ENCODE results near the gene CCDC171.

Gene CCDC171

DNA sequence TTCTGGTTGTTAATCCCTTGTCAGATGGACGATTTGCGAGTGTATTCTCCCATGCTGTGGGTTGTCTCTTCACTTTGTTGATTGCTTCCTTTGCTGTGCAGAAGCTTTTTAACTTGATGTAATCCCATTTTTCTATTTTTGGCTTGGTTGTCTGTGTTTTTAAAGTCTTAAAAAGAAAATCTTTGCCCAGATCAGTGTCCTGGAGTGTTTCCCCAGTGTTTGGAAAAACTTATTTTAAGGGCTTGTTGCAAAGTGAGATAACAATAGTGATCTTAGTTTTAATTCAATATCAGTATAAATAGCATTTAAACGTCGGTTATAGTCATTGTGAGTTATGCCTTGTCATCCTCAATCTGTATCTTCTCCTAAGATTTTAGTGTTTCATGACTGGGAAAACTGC is 329.5 kb downstream of the CCDC171 start:
- DNase-seq (ENCODE audit: low read depth in 2 of 2) = no peak

DNA sequence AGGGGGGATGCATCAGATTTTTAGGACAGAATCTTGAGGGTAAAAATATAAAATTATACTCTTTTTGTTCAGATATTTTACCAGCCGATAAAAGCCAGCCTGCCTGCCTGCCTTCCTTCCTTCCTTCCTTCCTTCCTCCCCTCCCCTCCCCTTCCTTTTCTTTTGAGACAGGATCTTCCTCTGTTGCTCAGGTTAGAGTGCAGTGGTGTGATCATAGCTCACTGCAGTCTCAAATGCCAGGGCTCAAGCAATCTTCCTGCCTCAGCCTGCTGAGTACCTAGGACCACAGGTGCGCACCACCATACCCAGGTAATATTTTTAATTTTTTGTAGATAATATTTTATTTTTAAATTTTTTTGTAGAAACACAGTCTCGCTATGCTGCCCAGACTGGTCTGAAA is 330.0 kb downstream of the CCDC171 start:
- no peak for DNase-seq (ENCODE audit: low read depth in 2 of 2)

DNA sequence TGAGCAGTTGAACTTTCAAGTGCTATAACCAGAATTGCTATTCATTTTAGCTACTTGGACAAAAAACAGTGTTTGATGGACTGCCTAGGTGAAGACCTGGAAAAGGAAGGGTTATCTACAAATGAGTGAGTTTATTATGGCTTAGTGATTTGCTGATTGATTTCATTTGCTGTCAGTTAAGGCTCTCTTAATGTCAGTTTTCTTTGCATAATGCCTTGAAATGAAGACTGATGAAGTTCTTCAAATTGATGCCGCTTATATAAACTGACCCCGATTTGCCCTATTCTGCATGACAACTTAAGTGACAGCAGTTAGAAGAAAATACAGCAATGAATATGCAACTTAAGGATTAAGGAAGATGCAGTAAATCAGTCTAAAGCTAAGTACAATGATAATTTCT is 332.6 kb downstream of the CCDC171 start:
- DNase-seq (ENCODE audit: low read depth in 2 of 2) = no peak

DNA sequence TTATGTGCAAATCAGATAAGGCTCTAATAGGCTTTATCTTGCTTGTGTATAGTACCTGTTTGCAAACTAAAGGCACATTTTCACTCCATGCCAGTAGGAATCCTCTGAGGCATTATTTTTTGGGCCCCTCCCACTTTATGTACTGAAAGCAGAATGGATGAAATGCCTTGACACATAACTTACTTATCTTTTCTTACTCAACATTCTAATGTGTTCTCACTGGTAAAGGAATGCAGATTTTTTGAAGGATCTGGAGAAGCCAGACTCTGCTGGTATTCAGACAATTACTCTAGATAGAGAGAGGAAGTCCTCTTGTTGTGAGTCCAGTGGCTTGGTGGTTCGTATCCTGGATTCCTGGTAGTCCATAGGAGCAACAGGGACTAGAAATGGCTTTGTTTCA is 336.7 kb downstream of the CCDC171 start:
- no peak for DNase-seq (ENCODE audit: low read depth in 2 of 2)

DNA sequence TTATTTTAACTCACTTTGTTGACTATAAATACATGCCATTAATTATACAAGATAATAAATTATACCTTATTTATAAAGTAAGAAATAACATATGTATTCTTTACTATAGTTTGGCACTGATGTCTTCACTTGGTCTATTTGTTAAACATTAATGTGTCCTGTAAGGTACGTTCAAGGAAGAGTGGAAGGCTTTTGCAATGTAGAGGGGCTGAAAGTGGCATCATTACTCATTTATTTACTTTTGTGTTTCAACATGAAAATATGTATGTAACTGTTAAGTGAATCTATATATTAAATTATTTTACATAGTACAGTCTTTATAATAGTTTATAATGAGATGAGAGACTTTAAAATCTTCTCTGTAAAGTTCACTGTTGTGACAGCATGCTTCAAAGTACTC is 348.7 kb downstream of the CCDC171 start:
- DNase-seq (ENCODE audit: low read depth in 2 of 2) = no peak

DNA sequence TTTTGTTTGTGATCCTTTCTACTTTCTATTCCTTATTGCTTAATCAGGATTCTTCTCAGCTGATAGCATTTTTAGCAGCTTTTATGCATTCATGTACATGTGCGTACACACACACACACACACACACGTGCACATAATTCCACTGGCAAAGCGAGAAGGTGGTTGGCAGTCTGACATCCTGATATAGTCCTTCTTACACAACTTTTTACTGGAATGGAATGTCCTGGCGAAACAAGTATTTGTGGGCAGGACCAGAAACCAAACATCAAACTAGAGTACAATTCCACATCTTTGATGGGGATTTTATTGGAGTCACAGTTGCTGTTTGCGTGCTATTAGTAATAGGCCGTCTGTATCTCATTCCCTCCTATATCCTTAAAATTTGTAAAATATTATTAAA is 356.5 kb downstream of the CCDC171 start:
- no peak for DNase-seq (ENCODE audit: low read depth in 2 of 2)

DNA sequence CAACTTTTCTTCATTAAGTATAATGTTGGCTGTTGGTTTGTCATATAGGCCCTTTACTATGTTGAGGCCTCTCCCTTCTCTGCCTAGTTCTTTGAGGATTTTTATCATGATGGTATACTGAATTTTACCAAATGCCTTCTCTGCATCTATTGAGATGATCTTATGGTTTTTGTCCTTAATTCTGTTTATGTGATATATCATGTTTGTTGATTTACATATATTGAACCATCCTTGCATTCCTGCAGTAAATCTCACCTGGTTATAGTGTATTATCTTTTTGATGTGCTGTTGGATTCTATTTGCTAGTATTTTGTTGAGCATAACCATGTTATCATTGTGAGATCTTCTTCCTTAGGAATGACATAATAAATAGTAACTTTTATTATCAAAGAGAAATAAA is 362.9 kb downstream of the CCDC171 start:
- DNase-seq (ENCODE audit: low read depth in 2 of 2) = no peak

DNA sequence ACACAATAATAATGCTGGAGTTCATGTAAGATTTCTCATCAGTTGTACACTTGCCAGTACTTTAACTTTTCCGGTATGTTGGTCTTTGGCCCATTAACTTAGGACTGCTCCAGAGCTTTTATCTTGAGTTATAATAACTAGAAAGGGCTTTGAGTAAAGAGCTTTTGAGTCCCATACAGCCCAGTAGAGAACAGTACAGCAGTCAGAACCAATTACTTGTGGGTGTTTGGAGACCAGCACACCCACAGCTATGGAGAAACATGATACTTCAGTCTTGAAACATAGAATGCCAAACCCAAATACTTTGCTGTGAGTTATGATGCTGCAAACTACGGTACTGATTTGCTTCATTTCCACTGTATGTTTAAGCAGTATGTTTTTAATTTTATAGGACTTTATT is 374.3 kb downstream of the CCDC171 start:
- DNase-seq (ENCODE audit: low read depth in 2 of 2) = no peak

DNA sequence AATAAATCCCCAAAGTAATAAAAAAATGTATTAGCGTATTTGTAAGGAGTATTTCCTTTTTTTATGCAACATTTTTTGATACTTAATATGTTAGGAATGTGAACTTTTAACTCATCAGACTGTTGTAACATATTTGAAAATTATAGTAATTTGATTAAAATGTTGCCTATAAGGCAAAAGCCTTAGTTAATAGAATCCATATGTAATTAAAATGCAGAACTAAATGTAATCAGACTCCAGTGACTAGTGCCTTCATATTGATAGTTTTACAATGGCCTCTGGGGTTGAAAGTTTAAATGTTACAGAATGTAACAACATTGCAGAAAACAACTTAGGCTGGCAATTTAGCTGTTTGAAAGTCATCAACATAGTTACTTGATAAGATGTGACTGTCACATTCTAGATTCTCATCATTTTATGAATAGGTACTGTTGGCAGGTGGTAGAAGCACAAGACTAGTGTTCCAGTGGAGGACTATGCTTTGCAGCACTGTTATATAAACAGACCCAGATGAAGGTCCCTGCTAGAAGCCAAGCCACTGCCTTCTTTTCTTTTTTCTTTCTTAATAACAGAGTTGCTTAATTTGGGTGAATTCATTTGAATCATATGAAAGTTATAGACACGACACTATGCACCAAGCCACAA is 382.9 kb downstream of the CCDC171 start:
- no peak for DNase-seq (ENCODE audit: low read depth in 2 of 2)

DNA sequence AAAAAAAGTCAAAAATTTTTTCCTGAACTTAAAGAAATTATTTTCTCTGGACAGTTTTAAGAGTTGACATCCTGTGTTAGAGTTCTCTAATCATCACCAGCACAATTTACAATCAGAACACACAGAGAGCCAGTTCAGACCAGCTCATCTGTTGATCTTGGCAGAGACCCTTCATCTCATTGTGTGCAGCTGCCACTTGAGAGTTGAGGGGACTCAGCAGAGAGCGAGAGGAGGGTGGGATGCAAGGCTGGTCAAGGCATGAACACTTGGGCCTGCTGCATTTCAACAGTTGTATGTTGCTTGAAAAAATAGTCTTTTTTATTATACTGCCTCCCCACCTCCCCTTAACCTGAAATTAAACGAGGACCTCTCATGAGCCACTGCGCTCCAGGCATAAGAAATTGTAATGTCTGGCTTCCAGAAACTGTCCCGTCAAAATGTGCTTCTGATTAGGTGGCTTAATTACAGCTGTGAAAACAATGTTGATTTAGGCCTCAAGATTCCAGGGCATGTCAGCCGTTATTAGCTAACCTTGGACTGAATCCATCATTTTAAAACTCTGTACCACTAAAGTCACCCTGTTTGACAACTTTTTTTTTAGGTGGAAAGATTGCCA is 383.6 kb downstream of the CCDC171 start:
- DNase-seq (ENCODE audit: low read depth in 2 of 2) = no peak

DNA sequence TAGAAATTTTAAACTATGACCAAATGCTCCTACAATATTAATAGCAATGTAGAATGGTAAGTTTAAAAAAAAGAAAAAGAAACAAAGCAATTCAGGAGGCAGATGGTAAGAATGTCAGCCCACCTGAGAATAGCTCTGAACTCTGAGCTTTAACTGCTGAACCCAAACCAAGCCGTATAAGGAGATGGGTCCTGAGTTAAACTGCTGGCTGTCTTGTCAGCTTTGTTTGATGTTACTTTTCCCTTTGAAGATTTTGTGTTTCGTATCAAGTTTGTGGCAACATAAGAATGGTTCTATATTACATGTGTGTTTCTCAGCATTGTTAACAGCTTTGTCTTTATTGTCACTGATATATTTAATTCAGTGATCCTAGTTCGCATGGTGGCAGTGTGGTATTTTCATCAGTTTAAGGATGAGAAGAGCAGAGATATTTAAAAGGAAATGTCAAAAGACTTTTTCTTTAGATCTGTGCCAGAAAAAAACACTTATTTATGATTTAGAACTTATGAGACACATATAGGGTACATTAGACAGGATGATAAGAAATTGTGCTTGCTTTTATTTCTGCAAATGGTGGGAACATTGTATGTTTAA is 390.1 kb downstream of the CCDC171 start:
- no peak for DNase-seq (ENCODE audit: low read depth in 2 of 2)

DNA sequence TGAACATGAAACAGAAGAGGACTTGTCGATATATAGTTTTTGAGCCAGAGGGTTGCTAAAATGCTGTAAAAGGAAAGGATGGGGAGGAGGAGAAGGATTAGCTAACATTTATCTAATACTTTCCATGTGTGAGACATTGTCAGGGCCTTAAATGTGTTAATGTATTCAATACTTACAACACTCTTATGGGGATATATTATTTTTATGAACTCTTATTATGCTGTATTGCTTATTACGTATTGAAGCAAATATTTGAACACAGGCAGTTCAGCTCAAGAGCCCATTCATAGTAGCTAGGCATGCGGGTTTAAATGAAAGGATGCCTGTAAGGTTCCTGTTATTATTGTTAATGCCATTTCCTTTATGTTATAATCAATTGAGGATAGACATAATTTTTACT is 391.5 kb downstream of the CCDC171 start:
- no peak for DNase-seq (ENCODE audit: low read depth in 2 of 2)

DNA sequence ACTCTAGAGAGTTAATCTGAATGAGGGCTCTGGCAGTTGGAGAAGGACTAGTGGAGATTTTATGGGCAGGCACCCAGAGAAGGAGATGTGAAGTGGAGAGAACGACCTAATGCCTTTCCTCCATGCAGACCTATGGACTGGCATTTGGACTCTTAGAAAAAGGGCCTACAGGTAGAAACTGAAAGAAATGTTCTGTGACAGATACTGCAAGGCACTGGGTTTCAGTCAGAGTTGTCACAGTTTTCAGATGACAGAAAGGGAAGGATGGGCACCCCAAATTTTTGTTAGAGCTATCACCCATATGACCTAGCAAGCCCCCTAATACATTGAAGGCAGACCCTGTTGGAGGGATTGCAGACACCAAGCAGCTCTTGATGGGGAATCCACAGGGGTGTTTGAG is 406.8 kb downstream of the CCDC171 start:
- DNase-seq (ENCODE audit: low read depth in 2 of 2) = no peak

DNA sequence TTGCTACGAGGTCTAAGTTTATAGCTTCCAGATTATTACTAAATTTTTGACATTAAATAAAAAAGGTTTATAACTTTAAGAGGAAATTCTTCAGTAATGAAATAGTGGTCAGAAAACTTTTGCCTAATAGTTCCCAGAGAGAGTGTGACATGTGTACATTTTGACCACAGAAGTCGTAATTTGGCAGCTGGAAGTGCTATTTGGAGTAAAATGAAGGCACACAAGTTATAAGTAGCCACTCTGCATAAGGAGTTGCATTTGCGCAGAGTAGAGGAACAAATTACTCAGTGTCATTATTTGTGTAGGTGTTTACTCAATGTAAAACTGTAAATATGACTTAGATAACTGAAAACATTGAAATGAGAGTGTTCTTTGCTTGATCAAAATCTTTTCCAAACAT is 408.4 kb downstream of the CCDC171 start:
- DNase-seq (ENCODE audit: low read depth in 2 of 2) = no peak

DNA sequence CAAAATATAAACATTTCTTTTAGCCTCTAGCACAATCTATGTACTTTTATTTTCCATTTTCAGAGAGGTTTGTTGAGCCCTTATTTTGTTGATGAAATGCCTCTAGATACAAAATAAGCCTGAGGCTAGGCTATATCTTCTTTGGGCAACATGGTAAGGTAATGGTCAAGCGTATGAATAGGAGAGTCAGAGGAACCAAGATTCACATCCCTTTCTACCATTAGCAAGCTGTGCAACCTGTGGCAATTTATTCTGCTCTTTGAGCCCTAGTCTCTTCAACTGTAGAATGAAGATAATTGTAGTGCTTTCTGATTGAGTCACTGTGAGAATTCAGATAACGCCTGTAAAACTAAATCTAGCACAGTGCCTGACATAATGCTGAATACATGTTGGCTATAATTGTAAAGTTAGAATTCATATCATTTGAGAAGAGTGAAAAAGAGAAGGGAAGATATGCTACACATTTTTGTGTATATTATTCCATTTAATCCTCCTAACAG is 412.5 kb downstream of the CCDC171 start:
- no peak for DNase-seq (ENCODE audit: low read depth in 2 of 2)

DNA sequence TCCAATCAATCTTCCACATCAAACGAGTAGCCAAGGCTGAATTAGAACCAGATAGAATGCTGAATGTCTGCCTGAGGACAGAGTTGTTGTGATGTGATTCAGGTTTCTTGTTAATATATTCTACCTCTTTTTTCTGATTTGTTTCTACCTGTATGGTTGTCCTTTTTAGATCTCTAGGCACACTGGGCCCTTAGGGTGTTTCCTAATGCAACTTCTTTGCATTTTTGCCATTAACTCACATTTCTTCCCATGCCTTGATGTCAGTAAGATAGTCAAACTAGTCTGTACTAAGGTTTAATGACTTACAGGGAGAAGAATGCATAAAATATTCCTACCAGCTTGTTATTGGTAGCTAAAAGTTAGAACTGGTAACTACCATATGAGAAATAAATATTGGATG is 413.6 kb downstream of the CCDC171 start:
- DNase-seq (ENCODE audit: low read depth in 2 of 2) = no peak

DNA sequence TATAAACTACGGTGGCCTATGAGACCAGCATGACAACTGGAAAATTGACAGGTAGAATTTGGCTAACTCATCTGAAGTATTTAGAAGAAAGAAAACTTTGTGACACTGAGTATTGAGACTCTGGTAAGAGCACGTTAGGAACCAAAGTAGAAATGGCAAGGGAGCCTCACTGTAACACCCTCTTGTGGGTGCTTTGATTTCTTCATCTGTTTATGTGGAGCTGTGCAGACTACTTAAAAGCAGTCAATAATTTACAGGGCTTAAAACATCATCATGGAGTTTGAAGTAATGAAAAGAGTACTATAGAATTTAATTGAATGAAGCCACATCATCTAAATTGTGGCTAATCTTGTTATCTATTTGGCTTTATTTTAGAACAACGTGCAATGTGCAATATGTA is 414.2 kb downstream of the CCDC171 start:
- no peak for DNase-seq (ENCODE audit: low read depth in 2 of 2)

DNA sequence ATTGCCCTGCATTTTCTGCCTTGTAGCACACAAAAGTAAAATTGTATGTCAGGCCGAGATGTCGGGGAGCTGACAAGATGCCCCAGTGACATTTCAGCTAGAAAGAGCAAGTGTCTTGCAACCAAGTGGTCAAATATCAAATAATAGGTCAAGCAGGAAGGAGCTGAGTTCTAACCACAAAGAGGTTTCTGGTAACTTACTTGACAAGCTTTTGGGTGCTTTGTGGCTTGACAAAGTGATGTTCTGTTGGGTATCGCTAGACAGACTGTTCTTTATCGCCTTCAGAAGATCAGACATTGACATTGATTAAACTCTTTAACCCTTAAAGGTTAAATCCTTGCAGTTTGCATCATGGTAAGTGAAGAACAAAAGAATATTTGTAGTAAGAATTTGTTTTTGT is 419.9 kb downstream of the CCDC171 start:
- DNase-seq (ENCODE audit: low read depth in 2 of 2) = no peak

DNA sequence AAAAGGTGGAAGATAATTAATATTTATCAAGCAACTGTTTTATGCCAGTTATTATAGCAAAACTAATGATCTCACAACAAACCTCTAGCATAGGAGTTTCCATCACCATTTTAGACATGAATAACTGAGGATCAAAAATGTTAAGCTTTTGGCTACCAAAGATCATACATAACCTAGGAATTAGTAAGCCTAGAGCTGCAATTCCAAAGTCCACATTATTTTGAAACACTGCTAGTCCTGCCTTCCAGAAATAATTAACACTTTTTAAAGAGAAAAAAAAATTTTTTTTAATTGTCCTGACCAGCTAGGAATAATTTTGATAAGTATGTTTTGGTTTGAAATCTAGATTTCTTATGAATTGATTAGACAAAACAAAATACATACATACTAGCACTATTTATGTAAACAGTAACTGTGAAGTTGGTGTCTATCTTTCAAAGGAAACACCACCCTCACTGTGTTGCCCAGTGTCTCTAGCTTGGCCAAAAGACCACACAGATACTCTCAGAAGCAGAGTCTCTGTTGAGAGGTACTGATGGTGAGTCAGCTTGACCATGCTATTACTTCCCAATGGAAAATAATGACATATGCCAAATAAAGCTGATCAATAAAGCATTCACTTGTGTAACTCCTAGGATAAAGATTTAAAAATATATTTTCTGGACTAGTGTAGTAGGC is 422.4 kb downstream of the CCDC171 start:
- no peak for DNase-seq (ENCODE audit: low read depth in 2 of 2)

DNA sequence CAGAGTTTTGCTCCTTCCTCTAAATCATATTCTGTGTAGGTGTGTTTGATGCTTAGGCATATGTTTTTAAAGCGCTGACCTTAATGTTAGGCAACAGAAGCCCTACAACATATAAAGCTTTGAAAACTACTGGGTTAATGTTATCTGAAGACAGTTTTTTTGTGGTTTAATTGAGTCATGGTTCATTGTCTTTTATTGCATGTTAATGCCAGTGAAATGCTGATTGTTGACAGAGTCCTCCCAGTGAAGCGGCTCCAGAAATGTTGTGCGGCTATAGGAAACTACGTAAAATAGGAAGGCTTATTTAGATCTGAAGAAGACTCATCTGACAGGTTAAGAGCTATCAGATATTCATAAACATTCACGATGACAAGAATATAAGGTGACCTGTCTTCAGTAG is 424.6 kb downstream of the CCDC171 start:
- no peak for DNase-seq (ENCODE audit: low read depth in 2 of 2)

DNA sequence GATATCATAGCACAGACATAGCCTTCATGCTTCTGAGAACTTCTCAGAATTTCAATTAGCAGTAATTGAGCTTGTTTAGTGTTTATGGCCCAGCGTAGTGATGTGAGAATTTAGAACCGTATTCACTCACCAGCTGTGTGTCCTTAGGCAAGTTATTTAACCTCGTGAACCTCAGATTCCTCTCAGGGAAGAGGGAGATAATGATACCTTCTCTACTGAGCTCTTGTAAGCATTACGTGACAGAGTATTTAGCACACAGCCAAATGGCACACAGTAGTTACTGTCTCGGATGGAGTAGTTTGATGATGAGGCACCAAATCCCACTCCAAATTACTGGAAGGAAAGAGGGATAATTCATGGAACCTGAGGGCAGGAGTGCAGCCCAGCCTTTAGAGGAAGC is 429.3 kb downstream of the CCDC171 start:
- no peak for DNase-seq (ENCODE audit: low read depth in 2 of 2)

DNA sequence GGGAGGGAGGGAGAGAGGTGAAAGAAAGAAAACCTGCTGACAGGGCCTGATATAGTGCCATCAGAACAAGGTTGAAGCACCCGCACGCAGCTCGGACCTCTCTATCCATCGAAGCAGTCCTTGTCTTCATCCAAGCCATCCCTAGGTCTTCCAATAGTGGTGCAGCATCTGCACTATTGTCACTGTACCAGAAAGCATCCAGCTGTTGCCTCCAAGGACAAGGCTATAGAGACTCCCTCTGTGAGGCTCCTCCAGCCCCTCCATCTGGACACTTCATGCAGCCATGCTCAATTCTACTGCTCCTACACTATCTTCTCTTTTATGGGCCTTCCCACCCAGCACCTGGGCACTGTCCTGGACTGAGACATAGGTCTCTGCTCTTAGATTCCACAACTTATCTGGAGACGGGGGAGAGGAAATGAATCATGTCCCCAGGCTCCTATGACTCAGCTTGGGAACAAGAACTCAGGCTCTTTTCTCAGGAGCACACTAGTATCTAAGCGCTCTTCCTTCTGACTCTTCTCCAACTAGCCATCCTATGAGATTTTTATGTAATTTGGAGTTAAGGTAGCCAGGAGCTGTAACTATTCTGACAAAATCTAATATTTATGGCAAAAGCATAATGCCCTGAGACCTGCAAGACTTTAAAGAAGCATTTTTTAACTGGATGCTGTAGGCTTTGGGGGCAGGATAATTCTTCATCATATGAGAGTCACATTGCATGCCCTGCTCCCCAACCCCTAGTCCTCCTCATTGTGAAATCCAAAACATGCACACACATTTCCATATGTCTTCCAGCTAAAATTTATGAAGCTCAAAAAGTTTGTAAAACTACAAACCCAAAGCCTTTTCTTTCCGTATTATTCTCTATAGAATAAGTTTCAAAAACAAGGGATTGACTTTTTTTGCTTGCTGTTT is 446.8 kb downstream of the CCDC171 start:
- DNase-seq (ENCODE audit: low read depth in 2 of 2) = no peak
